Vagina (tissue), 2 donors: ENCODE data around the gene KIAA2012.

Experiments used
- POLR2A ChIP-seq, 2 donors: fragments of 450-650 bp; IDR thresholded peaks; one replicate each; pipeline ENCODE4 v1.6.1; 2017; ENCODE audit warnings: antibody characterized with exemption in 2 of 2, mild to moderate bottlenecking in 2 of 2, moderate library complexity in 2 of 2
- TF ChIP-seq, protein P1 (sequence below), 3 experiments: fragments of 450-650 bp in 2 of 3; fragments of 200-600 bp in 1 of 3; sonication (generic) in 1 of 3; IDR thresholded peaks; one replicate each; pipeline ENCODE4 v1.5.1; 2017 to 2019; ENCODE audit warnings: antibody characterized with exemption in 3 of 3, mild to moderate bottlenecking in 2 of 3, moderate library complexity in 2 of 3

DNA sequence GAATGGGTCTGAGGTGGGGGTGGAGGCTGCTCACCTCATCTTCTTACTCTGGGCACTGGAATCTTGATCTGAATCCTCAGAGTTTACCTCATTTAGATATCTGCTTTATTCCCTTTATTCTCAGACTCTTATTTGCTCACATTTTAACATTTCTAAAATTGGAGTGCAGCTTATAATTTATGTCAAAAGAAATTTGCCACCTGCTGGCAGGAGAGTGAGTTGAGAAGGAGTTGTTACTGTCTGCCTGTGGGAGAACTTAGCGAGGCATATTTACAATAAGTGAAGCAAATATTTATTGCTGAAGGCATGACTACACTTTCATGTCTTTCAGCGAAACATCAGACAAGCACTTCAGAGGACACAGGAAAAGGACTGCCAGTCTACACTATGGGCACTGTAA lies 16.4 kb upstream of the KIAA2012 start:
- TF ChIP-seq, protein P1, sequence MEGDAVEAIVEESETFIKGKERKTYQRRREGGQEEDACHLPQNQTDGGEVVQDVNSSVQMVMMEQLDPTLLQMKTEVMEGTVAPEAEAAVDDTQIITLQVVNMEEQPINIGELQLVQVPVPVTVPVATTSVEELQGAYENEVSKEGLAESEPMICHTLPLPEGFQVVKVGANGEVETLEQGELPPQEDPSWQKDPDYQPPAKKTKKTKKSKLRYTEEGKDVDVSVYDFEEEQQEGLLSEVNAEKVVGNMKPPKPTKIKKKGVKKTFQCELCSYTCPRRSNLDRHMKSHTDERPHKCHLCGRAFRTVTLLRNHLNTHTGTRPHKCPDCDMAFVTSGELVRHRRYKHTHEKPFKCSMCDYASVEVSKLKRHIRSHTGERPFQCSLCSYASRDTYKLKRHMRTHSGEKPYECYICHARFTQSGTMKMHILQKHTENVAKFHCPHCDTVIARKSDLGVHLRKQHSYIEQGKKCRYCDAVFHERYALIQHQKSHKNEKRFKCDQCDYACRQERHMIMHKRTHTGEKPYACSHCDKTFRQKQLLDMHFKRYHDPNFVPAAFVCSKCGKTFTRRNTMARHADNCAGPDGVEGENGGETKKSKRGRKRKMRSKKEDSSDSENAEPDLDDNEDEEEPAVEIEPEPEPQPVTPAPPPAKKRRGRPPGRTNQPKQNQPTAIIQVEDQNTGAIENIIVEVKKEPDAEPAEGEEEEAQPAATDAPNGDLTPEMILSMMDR (IDR thresholded peaks at IDR 0.05) = no peak
- TF ChIP-seq POLR2A (IDR thresholded peaks at IDR 0.05) = no peak
